Cardiac fibroblast (primary cell): ENCODE data around the gene BARHL1.

ENCODE experiments used
- DNase-seq, 2 donors: peaks; one replicate each; pipeline versions ENCODE4 v3.0.0 to v3.0.0-alpha.2; 2010; ENCODE audit warnings: low read depth in 2 of 2
- H3K4me3 ChIP-seq, 2 donors: replicated peaks in 1 of 2; 1 replicate in 1 of 2; 2 replicates in 1 of 2; pipeline ENCODE4 v1.5.1; 2011; ENCODE audit warnings: low read depth in 2 of 2, low read length in 2 of 2, mild to moderate bottlenecking in 2 of 2, moderate library complexity in 1 of 2
- TF ChIP-seq, protein P1 (sequence below): IDR thresholded peaks from one replicate; pipeline ENCODE4 v1.5.1; 2011; ENCODE audit warnings: low read depth, mild to moderate bottlenecking, low read length, inconsistent platforms

Gene BARHL1

GRCh38 chr9:132626285-132626684 is 43.9 kb downstream of the BARHL1 start:
- TF ChIP-seq, protein P1, sequence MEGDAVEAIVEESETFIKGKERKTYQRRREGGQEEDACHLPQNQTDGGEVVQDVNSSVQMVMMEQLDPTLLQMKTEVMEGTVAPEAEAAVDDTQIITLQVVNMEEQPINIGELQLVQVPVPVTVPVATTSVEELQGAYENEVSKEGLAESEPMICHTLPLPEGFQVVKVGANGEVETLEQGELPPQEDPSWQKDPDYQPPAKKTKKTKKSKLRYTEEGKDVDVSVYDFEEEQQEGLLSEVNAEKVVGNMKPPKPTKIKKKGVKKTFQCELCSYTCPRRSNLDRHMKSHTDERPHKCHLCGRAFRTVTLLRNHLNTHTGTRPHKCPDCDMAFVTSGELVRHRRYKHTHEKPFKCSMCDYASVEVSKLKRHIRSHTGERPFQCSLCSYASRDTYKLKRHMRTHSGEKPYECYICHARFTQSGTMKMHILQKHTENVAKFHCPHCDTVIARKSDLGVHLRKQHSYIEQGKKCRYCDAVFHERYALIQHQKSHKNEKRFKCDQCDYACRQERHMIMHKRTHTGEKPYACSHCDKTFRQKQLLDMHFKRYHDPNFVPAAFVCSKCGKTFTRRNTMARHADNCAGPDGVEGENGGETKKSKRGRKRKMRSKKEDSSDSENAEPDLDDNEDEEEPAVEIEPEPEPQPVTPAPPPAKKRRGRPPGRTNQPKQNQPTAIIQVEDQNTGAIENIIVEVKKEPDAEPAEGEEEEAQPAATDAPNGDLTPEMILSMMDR: no peak
- DNase-seq: no peak
- no peak overlapping the region for H3K4me3 ChIP-seq

DNA sequence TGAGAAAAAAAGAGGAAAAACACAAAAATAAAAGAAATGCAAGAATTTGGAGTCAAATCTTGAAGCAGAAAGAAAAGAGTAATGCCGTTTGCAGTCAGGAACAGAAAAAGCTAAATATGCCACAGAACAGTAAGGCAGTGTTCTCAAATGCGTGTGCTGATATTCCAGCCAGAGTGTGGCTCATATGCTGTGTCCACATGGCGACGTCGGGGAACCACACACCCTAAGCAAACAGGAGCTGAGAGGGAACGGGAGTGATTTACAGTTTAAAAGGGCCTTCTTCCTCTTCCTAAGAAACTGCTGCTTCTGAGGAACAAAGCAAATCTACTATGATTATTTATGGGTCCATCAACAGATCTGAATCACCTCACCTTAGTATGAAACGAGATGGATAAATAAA is 44.7 kb downstream of the BARHL1 start:
- H3K4me3 ChIP-seq: no peak overlapping the region
- TF ChIP-seq, protein P1: no peak
- DNase-seq: no peak

GRCh38 chr9:132627594-132627993 is 45.2 kb downstream of the BARHL1 start:
- TF ChIP-seq, protein P1: no peak
- DNase-seq: no peak
- H3K4me3 ChIP-seq: no peak overlapping the region

GRCh38 chr9:132628746-132629145 is 46.3 kb downstream of the BARHL1 start:
- no peak overlapping the region for H3K4me3 ChIP-seq

GRCh38 chr9:132630116-132630515 is 47.7 kb downstream of the BARHL1 start:
- no peak for DNase-seq
- TF ChIP-seq, protein P1: no peak
- H3K4me3 ChIP-seq: no peak overlapping the region

More at GRCh38 chr9:132628746-132629145, 46.3 kb downstream of the BARHL1 start:
- DNase-seq: no peak
- TF ChIP-seq, protein P1: no peak

DNA sequence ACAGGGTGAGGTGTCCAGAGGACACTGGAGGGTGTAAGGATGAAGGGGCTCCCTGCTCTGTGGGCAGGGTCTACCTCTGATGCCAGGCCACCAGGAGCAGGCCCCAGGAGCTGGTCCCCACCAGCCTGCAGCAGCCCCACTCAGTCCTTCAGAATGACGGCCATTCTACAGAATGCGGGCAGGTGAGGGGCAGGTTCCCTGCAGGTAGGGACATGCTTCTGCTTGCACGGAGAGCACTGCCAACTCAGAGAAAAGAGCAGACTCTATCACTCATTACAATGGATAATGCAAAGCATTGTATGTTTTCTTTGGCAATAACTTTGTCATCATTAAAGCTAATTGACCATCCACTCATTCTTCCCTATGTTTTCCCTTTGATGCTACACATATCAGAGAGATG is 48.4 kb downstream of the BARHL1 start:
- no peak for DNase-seq
- H3K4me3 ChIP-seq: no peak overlapping the region
- TF ChIP-seq, protein P1: no peak

DNA sequence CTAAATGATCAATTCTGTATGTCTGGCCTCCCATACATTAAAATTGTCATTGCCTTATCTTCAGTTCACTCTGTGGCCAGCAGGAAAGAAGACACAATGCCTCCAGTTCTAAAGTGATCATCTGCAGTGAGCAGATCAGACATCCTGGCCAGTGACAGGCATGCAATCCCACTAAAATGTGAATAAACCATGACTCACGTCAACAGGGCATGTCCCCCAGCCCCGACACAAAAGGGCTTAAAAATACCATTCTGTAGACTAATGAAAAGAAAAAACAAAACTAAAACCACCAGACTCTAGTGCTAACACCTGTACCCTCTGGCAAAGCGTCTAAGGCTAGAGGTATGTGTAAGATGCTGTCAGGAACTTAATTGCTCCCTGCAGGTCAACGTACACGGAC is 48.9 kb downstream of the BARHL1 start:
- peak in 1 of 2 donors; percentile 54 for DNase-seq
- H3K4me3 ChIP-seq: no peak overlapping the region
- TF ChIP-seq, protein P1: no peak
